GM21528 (cell line): ENCODE data around the gene RBM12.

ENCODE experiments used
- ATAC-seq: cut with Tn5 transposase; IDR thresholded peaks from one replicate; pipeline ENCODE4 v1.9.1; 2021; ENCODE audit warnings: mild to moderate bottlenecking, moderate library complexity; ENCODE audit not compliant: unreplicated experiment, low FRiP score

The RBM12 gene

GRCh38 chr20:35602851-35603495 lies 61.7 kb downstream of the RBM12 start:
- ATAC-seq: no peak

GRCh38 chr20:35601990-35602389 lies 62.7 kb downstream of the RBM12 start:
- ATAC-seq: no peak

GRCh38 chr20:35600993-35601973 lies 63.4 kb downstream of the RBM12 start:
- no peak for ATAC-seq

GRCh38 chr20:35600176-35600992 lies 64.3 kb downstream of the RBM12 start:
- no peak for ATAC-seq

GRCh38 chr20:35599776-35600120 lies 65.0 kb downstream of the RBM12 start:
- ATAC-seq: no peak
